Renal cortical epithelial cell (primary cell): ENCODE results near the gene PAGR1. TPM values are rescaled to one million over a fixed set of nuclear protein-coding genes. Genes with fewer than 3 reads are reported as not detected.

Source experiments
- DNase-seq: peaks from one replicate; pipeline ENCODE4 v3.0.0-alpha.2; 2011; ENCODE audit warnings: low read depth
- total RNA-seq: library from RNA; depleted of rRNA; stranded (reverse); fragments of >200 nt; gene quantifications from 2 replicates; pipeline ENCODE4 v1.2.3, GENCODE V29; 2014

Gene PAGR1
- total RNA-seq, 1 donor from 2014 or later = 17.7 TPM

DNA sequence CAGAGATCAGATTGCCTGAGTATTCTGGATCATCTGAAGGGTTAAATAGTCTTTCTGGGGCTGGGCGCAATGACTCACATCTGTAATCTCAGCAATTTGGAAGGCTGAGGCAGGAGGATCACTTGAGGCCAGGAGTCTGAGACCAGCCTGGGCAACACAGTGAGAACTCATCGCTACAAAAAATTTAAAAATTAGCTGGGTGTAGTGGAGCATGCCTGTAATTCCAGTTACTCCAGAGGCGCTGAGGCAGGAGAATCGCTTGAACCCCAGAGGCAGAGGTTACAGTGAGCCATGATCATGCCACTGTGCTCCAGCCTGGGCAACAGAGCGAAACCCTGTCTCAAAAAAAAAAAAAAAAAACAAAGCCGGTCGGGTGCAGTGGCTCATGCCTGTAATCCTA is 20.0 kb downstream of the PAGR1 start:
- no peak for DNase-seq

DNA sequence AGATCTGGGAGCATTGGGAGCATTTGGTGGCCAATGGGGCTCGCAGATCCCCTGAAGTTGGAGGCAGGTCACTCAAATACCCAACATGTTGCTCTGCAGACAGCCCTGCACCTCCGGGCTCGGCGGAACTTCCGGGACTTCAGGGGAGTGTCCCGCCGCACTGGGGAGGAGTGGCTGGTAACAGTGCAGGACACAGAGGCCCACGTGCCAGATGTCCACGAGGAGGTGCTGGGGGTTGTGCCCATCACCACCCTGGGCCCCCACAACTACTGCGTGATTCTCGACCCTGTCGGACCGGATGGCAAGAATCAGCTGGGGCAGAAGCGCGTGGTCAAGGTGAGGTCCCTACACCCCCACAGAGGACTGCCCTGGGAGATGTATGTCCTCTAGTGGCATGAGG is 20.7 kb downstream of the PAGR1 start:
- DNase-seq = no peak

DNA sequence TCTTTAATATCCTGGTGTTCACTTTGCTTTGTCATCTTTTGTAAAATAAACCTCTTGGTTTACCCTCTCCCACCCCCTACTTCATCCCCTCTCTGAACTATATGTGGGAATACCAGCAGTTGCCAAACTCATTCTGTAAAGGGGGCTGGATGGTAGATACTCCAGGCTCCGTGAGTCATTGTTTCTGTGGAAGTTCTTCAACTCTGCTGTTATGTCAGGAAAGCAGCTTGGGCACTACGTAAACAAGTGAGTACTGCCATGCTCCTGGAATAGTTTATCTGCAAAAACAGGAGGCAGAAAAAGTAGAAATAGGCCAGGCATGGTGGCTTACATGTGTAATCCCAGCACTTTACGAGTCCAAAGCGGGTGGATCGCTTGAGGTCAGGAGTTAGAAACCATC is 21.9 kb downstream of the PAGR1 start:
- no peak for DNase-seq

DNA sequence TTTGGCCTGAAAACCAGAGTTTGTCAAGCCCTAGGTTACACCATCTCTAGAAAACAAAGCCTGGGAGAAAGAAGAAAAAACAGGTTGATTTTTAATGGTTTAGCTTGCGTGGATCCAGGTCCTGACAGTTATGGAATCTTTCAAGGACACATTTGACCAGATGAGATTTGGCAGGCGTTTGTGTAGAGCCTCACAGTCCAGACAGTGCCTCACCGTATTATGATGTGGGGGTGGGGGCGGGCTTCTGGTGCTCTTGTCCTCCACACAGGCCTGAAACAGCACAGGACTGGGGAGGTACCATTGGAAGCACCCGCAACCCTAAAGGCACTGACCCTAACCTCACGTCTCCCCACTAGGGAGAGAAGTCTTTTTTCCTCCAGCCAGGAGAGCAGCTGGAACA is 23.9 kb downstream of the PAGR1 start:
- no peak for DNase-seq

- DNase-seq = no peak
These were observed 24.3 kb downstream of the PAGR1 start for GRCh38 chr16:29840240-29840639.

DNA sequence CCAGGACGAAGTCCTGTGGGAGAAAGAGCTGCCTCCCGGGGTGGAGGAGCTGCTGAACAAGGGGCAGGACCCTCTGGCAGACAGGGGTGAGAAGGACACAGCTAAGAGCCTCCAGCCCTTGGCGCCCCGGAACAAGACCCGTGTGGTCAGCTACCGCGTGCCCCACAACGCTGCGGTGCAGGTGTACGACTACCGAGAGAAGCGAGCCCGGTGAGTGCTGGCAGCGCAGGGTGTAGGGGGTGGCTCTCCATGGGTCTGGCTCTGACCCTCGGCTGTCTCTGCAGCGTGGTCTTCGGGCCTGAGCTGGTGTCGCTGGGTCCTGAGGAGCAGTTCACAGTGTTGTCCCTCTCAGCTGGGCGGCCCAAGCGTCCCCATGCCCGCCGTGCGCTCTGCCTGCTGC is 25.7 kb downstream of the PAGR1 start:
- no peak for DNase-seq

GRCh38 chr16:29842732-29843346 is 26.9 kb downstream of the PAGR1 start:
- no peak for DNase-seq

- no peak for DNase-seq
These were observed 28.0 kb downstream of the PAGR1 start for GRCh38 chr16:29843931-29844330.

DNA sequence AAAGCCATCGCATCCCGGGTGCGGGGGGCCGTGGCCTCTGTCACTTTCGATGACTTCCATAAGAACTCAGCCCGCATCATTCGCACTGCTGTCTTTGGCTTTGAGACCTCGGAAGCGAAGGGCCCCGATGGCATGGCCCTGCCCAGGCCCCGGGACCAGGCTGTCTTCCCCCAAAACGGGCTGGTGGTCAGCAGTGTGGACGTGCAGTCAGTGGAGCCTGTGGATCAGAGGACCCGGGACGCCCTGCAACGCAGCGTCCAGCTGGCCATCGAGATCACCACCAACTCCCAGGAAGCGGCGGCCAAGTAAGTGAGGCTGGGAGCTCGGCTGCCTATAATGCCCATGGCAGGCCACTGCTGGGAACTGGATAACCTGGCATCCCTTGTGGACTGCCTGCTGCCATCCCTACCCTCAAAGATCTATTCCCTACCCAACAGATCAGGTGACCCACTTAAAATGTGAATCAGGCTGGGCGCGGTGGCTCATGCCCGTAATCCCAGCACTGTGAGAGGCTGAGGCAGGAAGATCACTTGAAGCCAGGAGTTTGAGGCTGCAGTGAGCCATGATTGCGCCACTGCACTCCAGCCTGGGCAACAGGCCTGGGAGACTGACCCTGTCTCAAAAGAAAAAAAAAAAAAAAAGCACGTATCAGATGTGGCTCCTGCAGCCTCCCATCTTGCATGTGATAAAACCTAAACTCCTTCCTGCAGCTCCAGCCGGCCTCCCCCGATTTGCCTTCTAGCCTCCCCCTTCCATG is 28.8 kb downstream of the PAGR1 start:
- DNase-seq = no peak

DNA sequence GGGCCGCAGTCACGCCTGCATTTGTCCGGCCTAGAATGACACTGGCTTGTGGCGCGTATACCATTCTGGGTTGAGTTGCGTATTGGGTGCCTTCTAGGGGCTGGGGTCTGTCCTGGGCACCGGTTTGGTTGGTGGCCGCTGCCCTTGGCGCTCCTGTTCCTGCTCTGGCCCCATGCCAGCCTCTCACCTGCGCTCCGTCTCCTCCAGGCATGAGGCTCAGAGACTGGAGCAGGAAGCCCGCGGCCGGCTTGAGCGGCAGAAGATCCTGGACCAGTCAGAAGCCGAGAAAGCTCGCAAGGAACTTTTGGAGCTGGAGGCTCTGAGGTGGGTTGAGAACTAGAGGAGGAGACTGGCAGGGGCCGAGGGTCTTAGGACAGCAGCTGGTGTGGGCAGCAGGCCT is 29.7 kb downstream of the PAGR1 start:
- no peak for DNase-seq

DNA sequence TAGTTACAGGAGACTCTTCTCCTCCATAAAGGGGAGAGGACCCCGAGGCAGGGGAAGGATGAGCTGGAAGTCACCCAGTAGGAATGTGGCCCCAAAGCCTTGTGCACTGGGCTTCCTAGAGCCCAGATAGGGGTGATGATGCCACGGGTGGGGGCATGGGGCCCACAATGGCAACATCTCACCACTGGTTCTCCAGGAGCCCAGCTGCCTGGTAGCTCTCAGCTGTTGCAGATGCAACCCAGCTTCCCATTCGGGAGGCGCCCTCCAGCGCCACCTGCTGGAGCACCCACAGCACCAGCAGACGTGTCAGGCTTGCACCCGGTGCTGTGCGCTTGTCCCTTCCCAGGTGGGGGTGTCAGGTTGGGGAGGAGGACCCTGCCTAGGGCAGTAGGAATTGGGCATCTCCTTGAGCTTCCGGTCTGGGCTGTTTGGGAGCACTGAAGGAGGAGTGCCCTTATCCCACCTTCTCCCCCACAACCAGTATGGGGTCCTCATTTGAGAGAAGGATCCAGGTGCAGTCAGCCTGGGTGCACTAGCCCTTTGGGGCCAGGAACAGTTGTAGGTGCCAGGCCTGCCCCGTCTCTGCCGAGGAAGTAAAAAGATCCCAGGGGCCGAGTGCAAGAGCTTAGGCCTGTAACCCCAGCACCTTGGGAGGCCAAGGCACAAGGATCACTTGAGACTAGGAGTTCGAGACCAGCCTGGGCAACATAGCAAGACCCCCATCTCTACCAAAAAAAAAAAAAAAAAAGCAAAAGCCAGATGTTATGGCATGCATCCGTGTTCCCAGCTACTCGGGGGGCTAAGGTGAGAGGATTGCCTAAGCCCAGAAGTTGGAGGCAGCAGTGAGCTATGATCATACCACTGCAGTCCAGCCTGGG is 32.7 kb downstream of the PAGR1 start:
- DNase-seq = peak; percentile 50

DNA sequence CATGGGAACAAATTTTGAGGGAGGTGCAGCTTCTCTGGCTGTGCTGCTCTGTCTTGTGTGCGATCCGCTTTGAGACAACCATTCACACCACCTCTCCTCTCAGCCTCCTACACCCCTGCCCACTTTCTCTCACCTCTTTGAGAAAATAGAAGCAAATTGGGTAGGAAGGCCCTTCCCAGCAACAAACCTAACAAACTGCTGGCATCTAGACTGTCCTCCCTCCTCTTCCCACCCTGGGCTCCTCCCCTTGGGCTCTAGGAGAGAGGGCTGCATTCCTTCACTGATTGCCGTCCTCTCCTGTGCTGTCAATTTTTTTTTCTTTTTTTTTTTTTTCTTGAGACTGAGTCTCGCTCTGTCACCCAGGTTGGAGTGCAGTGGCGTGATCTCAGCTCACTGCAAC is 33.6 kb downstream of the PAGR1 start:
- no peak for DNase-seq

GRCh38 chr16:29850998-29851397 is 35.0 kb downstream of the PAGR1 start:
- no peak for DNase-seq

DNA sequence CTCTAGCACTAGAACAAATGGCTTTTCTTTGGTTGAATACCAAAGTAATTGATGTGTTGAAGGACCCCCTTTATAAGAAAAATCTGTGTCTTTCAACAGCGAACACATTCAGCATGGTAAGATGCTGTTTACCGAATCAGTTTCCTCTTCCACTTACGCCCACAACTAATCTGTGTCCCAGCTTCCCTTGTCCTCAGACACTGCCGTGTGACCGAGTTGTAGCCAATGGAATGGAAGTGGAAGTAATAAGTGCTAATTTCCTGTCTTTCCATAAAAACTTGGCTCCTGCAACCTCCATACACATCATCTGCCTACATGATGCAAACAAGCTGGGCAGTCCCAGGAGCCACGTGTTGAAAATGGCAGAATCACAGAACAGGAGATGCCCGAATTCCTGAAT is 36.7 kb downstream of the PAGR1 start:
- no peak for DNase-seq

- no peak for DNase-seq
These were observed 38.7 kb downstream of the PAGR1 start for GRCh38 chr16:29854520-29855100.

- peak; percentile 17 for DNase-seq
These were observed 41.3 kb downstream of the PAGR1 start for GRCh38 chr16:29857133-29857760.

- DNase-seq = no peak
These were observed 42.3 kb downstream of the PAGR1 start for GRCh38 chr16:29858149-29858849.

DNA sequence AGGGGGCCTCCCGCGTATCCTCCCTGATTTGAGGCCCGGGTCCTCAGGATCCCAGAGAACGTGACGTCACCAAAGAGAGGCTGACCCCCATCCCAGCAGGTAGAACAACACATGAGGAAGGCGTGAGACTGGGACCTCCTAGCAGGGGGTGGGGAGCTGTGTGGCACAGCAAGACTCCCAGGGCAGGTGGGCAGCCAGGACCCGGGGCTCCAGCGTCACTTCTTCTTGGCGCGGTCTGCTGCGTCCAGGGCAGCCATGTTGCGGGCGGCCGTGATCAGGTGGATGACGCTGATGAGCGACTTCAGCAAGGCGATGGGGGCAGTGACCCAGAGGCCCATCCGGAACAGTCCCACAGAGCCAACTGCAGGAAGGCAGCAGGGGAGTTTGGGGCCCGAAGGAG is 43.0 kb downstream of the PAGR1 start:
- no peak for DNase-seq

GRCh38 chr16:29860218-29860617 is 44.3 kb downstream of the PAGR1 start:
- DNase-seq = no peak

DNA sequence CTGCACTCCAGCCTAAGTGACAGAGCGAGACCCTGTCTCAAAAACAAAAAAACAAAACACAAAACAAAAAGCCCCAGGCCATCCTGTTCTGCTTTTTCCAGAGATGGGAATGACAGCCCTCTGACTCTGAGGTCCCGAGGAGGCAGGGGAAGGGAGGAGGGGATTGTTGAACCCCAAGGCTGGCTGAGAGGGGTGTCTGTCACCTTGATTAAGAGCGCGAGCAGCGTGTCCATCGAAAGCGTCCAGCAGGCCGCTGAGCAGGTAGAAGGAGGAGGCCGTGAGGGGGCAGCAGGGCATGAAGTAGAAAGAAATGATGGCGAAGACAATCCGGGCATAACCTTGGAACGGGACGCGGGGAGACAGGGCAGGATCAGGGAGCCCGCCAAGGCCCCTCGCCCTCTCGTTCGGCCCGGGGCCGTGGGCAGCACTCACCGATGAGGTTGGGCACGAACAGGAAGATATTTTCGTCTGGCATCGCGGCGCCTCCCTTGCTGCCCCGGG is 46.5 kb downstream of the PAGR1 start:
- peak; percentile 25 for DNase-seq
